M059J (cell line): ENCODE measurements around the gene GLYR1. TPM values are rescaled to one million over a fixed set of nuclear protein-coding genes. Genes with fewer than 3 reads are reported as not detected.

ENCODE experiments used
- DNase-seq: peaks from one replicate; pipeline ENCODE4 v3.0.0-alpha.2; 2012; ENCODE audit warnings: low read depth
- total RNA-seq: library from RNA; depleted of rRNA; stranded (reverse); fragments of >200 nt; shearing (Covaris generic); gene quantifications from 2 replicates; pipeline ENCODE4 v1.2.3, GENCODE V29; 2014

The GLYR1 gene
- total RNA-seq, 1 experiment from 2014 or later = 42.0 TPM

- DNase-seq = no peak
Measured at GRCh38 chr16:4850211-4850610, 3.1 kb upstream of the GLYR1 start.

- DNase-seq = peak; percentile 74
Measured at GRCh38 chr16:4847774-4848587, 893 bp upstream of the GLYR1 start.

- peak; percentile 64 for DNase-seq
Measured at GRCh38 chr16:4846503-4846900, 586 bp downstream of the GLYR1 start.

GRCh38 chr16:4840984-4841383 is 6.1 kb downstream of the GLYR1 start:
- DNase-seq = no peak

GRCh38 chr16:4839942-4840341 is 7.1 kb downstream of the GLYR1 start:
- no peak for DNase-seq

- no peak for DNase-seq
Measured at GRCh38 chr16:4837733-4838501, 9.2 kb downstream of the GLYR1 start.

- DNase-seq = no peak
Measured at GRCh38 chr16:4836727-4837126, 10.4 kb downstream of the GLYR1 start.

- DNase-seq = no peak
Measured at GRCh38 chr16:4833584-4833983, 13.5 kb downstream of the GLYR1 start.

GRCh38 chr16:4832698-4833343 is 14.3 kb downstream of the GLYR1 start:
- DNase-seq = no peak

GRCh38 chr16:4831616-4832015 is 15.5 kb downstream of the GLYR1 start:
- DNase-seq = no peak

- DNase-seq = no peak
Measured at GRCh38 chr16:4830408-4830807, 16.7 kb downstream of the GLYR1 start.

GRCh38 chr16:4828567-4829321 is 18.3 kb downstream of the GLYR1 start:
- no peak for DNase-seq

GRCh38 chr16:4826980-4827379 is 20.1 kb downstream of the GLYR1 start:
- DNase-seq = no peak

GRCh38 chr16:4826526-4826925 is 20.6 kb downstream of the GLYR1 start:
- DNase-seq = no peak

GRCh38 chr16:4825196-4825595 is 21.9 kb downstream of the GLYR1 start:
- DNase-seq = no peak

- DNase-seq = no peak
Measured at GRCh38 chr16:4820652-4821051, 26.4 kb downstream of the GLYR1 start.

GRCh38 chr16:4814542-4815173 is 32.4 kb downstream of the GLYR1 start:
- DNase-seq = no peak

GRCh38 chr16:4814046-4814445 is 33.0 kb downstream of the GLYR1 start:
- no peak for DNase-seq

- DNase-seq = no peak
Measured at GRCh38 chr16:4813251-4814003, 33.7 kb downstream of the GLYR1 start.

- DNase-seq = no peak
Measured at GRCh38 chr16:4811773-4812172, 35.3 kb downstream of the GLYR1 start.

GRCh38 chr16:4811242-4811641 is 35.8 kb downstream of the GLYR1 start:
- no peak for DNase-seq
